GM12878 (cell line): Measurements from ENCODE around the gene PRRC2A. TPM values are rescaled to one million over a fixed set of nuclear protein-coding genes. Genes with fewer than 3 reads are reported as not detected.

Experiments used
- ATAC-seq: fragments of 200-7000 bp; cut with Tn5 transposase; 3 replicates; pipeline ENCODE4 v1.9.1; 2020; ENCODE audit warnings: mild to moderate bottlenecking, moderate library complexity
- BruUV-seq: library from RNA; stranded (reverse); fragments of 400-500 nt; replicated peaks from 2 replicates; lab custom pipeline; 2021; lab: Mats Ljungman, UMichigan
- CTCF ChIA-PET: fragments of 300-600 bp; sonication (Branson Sonifier 250); formaldehyde crosslinking; extraction: SDS; loops from one replicate; lab custom pipeline; 2021; ENCODE audit warnings: inconsistent platforms; lab: Yijun Ruan, JAX
- POLR2A ChIA-PET: fragments of 350-600 bp; formaldehyde crosslinking; extraction: SDS; loops from one replicate; lab custom pipeline; 2021; ENCODE audit warnings: inconsistent platforms; lab: Charles Lee
- RAD21 ChIA-PET: fragments of 300-600 bp; sonication (Branson Sonifier 250); formaldehyde crosslinking; loops from one replicate; lab custom pipeline; 2023; ENCODE audit warnings: antibody characterized with exemption; ENCODE audit not compliant: unreplicated experiment; lab: Charles Lee
- SMC1A ChIA-PET: fragments of 300-600 bp; sonication (Branson Sonifier 250); formaldehyde crosslinking; loops from one replicate; lab custom pipeline; 2023; ENCODE audit not compliant: unreplicated experiment, uncharacterized antibody; lab: Charles Lee
- DNase-seq: peaks from one replicate; pipeline ENCODE4 v3.0.0-alpha.2; 2011; ENCODE audit warnings: low read depth, low spot score
- FAIRE-seq: peaks from 3 replicates; lab custom pipeline; 2011; peaks lifted over from hg19 to GRCh38; lab: Jason Lieb, UNC
- H2AFZ ChIP-seq: 2 replicates; pipeline ENCODE4 v1.6.0; 2011; ENCODE audit warnings: low read depth, low read length, control low read depth; ENCODE audit not compliant: control insufficient read depth
- H3K27ac ChIP-seq: 2 replicates; pipeline ENCODE4 v1.5.1; 2011; ENCODE audit warnings: control low read depth; ENCODE audit not compliant: control insufficient read depth, insufficient read depth
- H3K27me3 ChIP-seq, 2 experiments: replicated peaks in 1 of 2; 2 replicates each; pipeline versions ENCODE4 v1.6.0 to v1.6.1; 2011; ENCODE audit warnings: low read length in 1 of 2; ENCODE audit not compliant: control insufficient read depth in 2 of 2, insufficient read depth in 2 of 2
- H3K36me3 ChIP-seq, 2 experiments: 2 replicates each; pipeline ENCODE4 v1.5.1; 2011; ENCODE audit warnings: low read length in 1 of 2; ENCODE audit not compliant: control insufficient read depth in 2 of 2, insufficient read depth in 2 of 2
- H3K4me1 ChIP-seq: 2 replicates; pipeline ENCODE4 v1.6.1; 2011; ENCODE audit warnings: mild to moderate bottlenecking, low read length, moderate library complexity, mixed read lengths; ENCODE audit not compliant: control insufficient read depth, insufficient read depth
- H3K4me2 ChIP-seq: 2 replicates; pipeline ENCODE4 v1.6.0; 2011; ENCODE audit warnings: control low read depth; ENCODE audit not compliant: control insufficient read depth, insufficient read depth
- H3K4me3 ChIP-seq: fragments of 200-600 bp; sonication (generic); 2 replicates; pipeline ENCODE4 v1.5.1; 2016
- H3K79me2 ChIP-seq: 2 replicates; pipeline ENCODE4 v1.6.0; 2011; ENCODE audit warnings: low read length; ENCODE audit not compliant: control insufficient read depth, insufficient read depth
- H3K9ac ChIP-seq: 2 replicates; pipeline ENCODE4 v1.8.0; 2011; ENCODE audit warnings: low read length, control low read depth, mixed read lengths; ENCODE audit not compliant: control insufficient read depth, insufficient read depth
- H3K9me3 ChIP-seq: replicated peaks from 3 replicates; pipeline ENCODE4 v1.5.1; 2011; ENCODE audit warnings: mild to moderate bottlenecking, low read length; ENCODE audit not compliant: control insufficient read depth, insufficient read depth
- H4K20me1 ChIP-seq: 2 replicates; pipeline ENCODE4 v1.6.0; 2011; ENCODE audit not compliant: control insufficient read depth, insufficient read depth
- GATAD2B ChIP-seq: fragments of 450-650 bp; conservative IDR thresholded peaks from 2 replicates; pipeline ENCODE4 v1.6.1; 2017; ENCODE audit warnings: low read depth, mild to moderate bottlenecking, moderate library complexity
- NFYB ChIP-seq: IDR thresholded peaks from 2 replicates; pipeline ENCODE4 v1.6.1; 2011; ENCODE audit warnings: low read depth, mild to moderate bottlenecking, low read length, improper control_type of control experiment, moderate library complexity; ENCODE audit not compliant: insufficient read depth
- SMAD1 ChIP-seq: fragments of 450-650 bp; IDR thresholded peaks from 2 replicates; pipeline ENCODE4 v1.6.1; 2018; ENCODE audit warnings: mild to moderate bottlenecking, low read depth; ENCODE audit not compliant: partially characterized antibody
- TBL1XR1 ChIP-seq: IDR thresholded peaks from 2 replicates; pipeline ENCODE4 v1.6.1; 2012; ENCODE audit warnings: low read depth, low read length, improper control_type of control experiment
- WRNIP1 ChIP-seq: IDR thresholded peaks from 2 replicates; pipeline ENCODE4 v1.6.1; 2011; ENCODE audit warnings: low read depth, low read length, improper control_type of control experiment, borderline replicate concordance
- WGBS: methylation state at CpG from one replicate; pipeline ENCODE4 v1.1.6; 2016; ENCODE audit warnings: low lambda C conversion rate; ENCODE audit not compliant: insufficient replicate concordance, insufficient coverage; ENCODE audit errors: missing lambda C conversion rate; 5-methylcytosine and 5-hydroxymethylcytosine counted together
- in situ Hi-C: fragments of 300-500 bp; cut with MboI; formaldehyde crosslinking; loops from 9 replicates; pipeline ENCODE4 v1.14.3; 2018; ENCODE audit warnings: mixed read lengths
- intact Hi-C: fragments of 100-400 bp; cut with micrococcal nuclease; formaldehyde crosslinking; loops from one replicate; pipeline ENCODE4 v1.14.2; 2022; ENCODE audit not compliant: unreplicated experiment
- polyA plus RNA-seq, 11 experiments: library from polyadenylated mRNA; depleted of rRNA in 4 of 11; unstranded in 6 of 11; stranded (reverse) in 5 of 11; fragments of >200 nt; fragmentation: Nextera tagmentation in 4 of 11; fragmentation: Illumina TruSeq in 1 of 11; extraction: Ambion mirVana in 4 of 11; extraction: Trizol in 1 of 11; gene quantifications; 1 replicate in 1 of 11; 2 replicates in 10 of 11; pipeline versions ENCODE4 v1.2.1 to v1.2.3, GENCODE V29; 2011 to 2016; ENCODE audit warnings: inconsistent platforms in 2 of 11, missing spikeins in 2 of 11, low read depth in 1 of 11
- total RNA-seq, 4 experiments: library from RNA; depleted of rRNA in 3 of 4; stranded (reverse); fragments of >200 nt in 3 of 4; fragmentation: Illumina TruSeq in 1 of 4; extraction: Trizol in 1 of 4; gene quantifications; 2 replicates each; pipeline versions ENCODE4 v1.2.1 to v1.2.3, GENCODE V29; 2013 to 2021
- TF ChIP-seq, protein P1 (sequence below): IDR thresholded peaks from 2 replicates; pipeline ENCODE4 v1.6.1; 2011; ENCODE audit warnings: borderline replicate concordance, low read depth, mild to moderate bottlenecking, moderate library complexity, low read length; ENCODE audit not compliant: insufficient read depth, poor library complexity, severe bottlenecking
- TF ChIP-seq, protein P2 (sequence below): fragments of 450-650 bp; IDR thresholded peaks from 2 replicates; pipeline ENCODE4 v1.6.1; 2016; ENCODE audit warnings: mild to moderate bottlenecking, moderate library complexity, borderline replicate concordance
- TF ChIP-seq, protein P3 (sequence below): fragments of 450-650 bp; IDR thresholded peaks from 2 replicates; pipeline ENCODE4 v1.6.1; 2017; ENCODE audit warnings: mild to moderate bottlenecking, low read depth, inconsistent platforms; ENCODE audit not compliant: poor library complexity, severe bottlenecking
- TF ChIP-seq, protein P4 (sequence below): fragments of 450-650 bp; IDR thresholded peaks from 2 replicates; pipeline ENCODE4 v1.6.1; 2017; ENCODE audit warnings: antibody characterized with exemption, mild to moderate bottlenecking, moderate library complexity

The PRRC2A gene
- total and polyA plus RNA-seq, 10 of the 15 experiments (the other 5 are each of a cell fraction or from before 2014, with no cell fraction given), result 0.40 to 244 (median 61.3) TPM

DNA sequence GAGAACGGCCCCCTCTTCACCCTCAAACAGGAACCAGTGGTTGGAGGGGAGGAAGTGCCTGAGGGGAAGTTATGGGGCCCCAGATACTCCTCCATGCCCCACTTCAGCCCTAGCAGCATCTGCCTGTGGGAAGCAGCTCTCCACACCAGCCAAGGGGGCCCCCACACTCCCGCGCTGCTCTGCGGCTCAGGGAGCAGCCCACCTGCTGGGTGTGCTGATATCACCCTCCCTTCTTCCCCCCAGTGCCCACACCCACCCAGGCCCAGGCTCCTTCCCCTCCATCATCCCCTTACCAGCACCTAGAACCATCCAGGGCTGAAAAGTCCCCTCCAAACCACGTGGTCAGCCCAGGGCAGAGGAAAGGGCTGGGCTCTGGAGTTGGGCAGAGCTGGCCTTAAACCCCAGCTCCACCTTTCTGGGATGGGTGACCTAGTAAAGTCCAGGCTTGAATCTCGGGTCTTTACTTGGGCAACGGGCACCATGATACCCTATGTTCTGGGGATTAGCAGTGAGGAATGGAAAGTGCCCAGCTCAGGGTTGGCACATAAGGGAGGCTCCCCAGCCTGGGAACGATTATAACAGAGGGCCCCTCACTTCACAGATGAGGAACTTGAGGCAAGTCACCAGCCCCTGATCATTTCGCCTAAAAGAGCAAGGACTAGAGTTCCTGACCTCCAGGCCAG lies 33.8 kb upstream of the PRRC2A start:
- in situ Hi-C loops, result no loop called here
- FAIRE-seq (no peak), DNase-seq (no peak), ATAC-seq (peak; percentile 54)
- Histone ChIP-seq H3K9ac (peak overlapping the region; percentile 51), H3K36me3 (no peaks in the 10 kb centered on the region), H3K79me2 (peaks cover 12% of the 10 kb centered on the region), H3K4me3 (peak overlapping the region; percentile 68; the same call in 1 of the 2 replicates), H3K9me3 (no peaks in the 10 kb centered on the region), H3K4me2 (peak overlapping the region; percentile 60), H2AFZ (peak overlapping the region; percentile 54), H3K4me1 (peaks cover 46% of the 10 kb centered on the region), H3K27me3 (no peaks in the 10 kb centered on the region), H4K20me1 (no peaks in the 10 kb centered on the region), H3K27ac (peak overlapping the region; percentile 75)
- ChIA-PET CTCF (interaction anchor here (1.3 to 31.0 kb wide), 4 partner anchors 6 to 36 kb away, joined by 3 to 2098 read pairs (median 789); partner anchors contain the start of genes ATP6V1G2, DDX39B, LST1 and LTA), POLR2A (interaction anchor here (0.5 to 17.1 kb wide), 14 partner anchors 9 to 311 kb away, joined by 3 to 282 read pairs (median 4); partner anchors contain the start of genes AIF1, ATP6V1G2, DDX39B and EHMT2), RAD21 (interaction anchor here (0.6 to 17.5 kb wide), 9 partner anchors 9 to 152 kb away, joined by 3 to 620 read pairs (median 5); partner anchors contain the start of genes ATP6V1G2, LTA, NCR3 and NFKBIL1), SMC1A (interaction anchor here (0.9 to 45.5 kb wide), 6 partner anchors 8 to 94 kb away, joined by 3 to 1989 read pairs (median 30); partner anchors contain the start of genes ATP6V1G2, DDX39B, LTA and NCR3)
- intact Hi-C loops, result no loop called here
- 30% methylated on average over 9 of the region's 9 CpGs for WGBS
- no TSS peak for BruUV-seq
- TF ChIP-seq NFYB, result no peak
- no peak for TF ChIP-seq SMAD1
- no peak for TF ChIP-seq WRNIP1
- TF ChIP-seq, protein P1, sequence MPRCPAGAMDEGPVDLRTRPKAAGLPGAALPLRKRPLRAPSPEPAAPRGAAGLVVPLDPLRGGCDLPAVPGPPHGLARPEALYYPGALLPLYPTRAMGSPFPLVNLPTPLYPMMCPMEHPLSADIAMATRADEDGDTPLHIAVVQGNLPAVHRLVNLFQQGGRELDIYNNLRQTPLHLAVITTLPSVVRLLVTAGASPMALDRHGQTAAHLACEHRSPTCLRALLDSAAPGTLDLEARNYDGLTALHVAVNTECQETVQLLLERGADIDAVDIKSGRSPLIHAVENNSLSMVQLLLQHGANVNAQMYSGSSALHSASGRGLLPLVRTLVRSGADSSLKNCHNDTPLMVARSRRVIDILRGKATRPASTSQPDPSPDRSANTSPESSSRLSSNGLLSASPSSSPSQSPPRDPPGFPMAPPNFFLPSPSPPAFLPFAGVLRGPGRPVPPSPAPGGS, result no peak
- TF ChIP-seq, protein P2, sequence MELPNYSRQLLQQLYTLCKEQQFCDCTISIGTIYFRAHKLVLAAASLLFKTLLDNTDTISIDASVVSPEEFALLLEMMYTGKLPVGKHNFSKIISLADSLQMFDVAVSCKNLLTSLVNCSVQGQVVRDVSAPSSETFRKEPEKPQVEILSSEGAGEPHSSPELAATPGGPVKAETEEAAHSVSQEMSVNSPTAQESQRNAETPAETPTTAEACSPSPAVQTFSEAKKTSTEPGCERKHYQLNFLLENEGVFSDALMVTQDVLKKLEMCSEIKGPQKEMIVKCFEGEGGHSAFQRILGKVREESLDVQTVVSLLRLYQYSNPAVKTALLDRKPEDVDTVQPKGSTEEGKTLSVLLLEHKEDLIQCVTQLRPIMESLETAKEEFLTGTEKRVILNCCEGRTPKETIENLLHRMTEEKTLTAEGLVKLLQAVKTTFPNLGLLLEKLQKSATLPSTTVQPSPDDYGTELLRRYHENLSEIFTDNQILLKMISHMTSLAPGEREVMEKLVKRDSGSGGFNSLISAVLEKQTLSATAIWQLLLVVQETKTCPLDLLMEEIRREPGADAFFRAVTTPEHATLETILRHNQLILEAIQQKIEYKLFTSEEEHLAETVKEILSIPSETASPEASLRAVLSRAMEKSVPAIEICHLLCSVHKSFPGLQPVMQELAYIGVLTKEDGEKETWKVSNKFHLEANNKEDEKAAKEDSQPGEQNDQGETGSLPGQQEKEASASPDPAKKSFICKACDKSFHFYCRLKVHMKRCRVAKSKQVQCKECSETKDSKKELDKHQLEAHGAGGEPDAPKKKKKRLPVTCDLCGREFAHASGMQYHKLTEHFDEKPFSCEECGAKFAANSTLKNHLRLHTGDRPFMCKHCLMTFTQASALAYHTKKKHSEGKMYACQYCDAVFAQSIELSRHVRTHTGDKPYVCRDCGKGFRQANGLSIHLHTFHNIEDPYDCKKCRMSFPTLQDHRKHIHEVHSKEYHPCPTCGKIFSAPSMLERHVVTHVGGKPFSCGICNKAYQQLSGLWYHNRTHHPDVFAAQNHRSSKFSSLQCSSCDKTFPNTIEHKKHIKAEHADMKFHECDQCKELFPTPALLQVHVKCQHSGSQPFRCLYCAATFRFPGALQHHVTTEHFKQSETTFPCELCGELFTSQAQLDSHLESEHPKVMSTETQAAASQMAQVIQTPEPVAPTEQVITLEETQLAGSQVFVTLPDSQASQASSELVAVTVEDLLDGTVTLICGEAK, result no peak
- TF ChIP-seq GATAD2B, result no peak
- no peak for TF ChIP-seq TBL1XR1
- TF ChIP-seq, protein P3, sequence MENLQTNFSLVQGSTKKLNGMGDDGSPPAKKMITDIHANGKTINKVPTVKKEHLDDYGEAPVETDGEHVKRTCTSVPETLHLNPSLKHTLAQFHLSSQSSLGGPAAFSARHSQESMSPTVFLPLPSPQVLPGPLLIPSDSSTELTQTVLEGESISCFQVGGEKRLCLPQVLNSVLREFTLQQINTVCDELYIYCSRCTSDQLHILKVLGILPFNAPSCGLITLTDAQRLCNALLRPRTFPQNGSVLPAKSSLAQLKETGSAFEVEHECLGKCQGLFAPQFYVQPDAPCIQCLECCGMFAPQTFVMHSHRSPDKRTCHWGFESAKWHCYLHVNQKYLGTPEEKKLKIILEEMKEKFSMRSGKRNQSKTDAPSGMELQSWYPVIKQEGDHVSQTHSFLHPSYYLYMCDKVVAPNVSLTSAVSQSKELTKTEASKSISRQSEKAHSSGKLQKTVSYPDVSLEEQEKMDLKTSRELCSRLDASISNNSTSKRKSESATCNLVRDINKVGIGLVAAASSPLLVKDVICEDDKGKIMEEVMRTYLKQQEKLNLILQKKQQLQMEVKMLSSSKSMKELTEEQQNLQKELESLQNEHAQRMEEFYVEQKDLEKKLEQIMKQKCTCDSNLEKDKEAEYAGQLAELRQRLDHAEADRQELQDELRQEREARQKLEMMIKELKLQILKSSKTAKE, result no peak
- TF ChIP-seq, protein P4, sequence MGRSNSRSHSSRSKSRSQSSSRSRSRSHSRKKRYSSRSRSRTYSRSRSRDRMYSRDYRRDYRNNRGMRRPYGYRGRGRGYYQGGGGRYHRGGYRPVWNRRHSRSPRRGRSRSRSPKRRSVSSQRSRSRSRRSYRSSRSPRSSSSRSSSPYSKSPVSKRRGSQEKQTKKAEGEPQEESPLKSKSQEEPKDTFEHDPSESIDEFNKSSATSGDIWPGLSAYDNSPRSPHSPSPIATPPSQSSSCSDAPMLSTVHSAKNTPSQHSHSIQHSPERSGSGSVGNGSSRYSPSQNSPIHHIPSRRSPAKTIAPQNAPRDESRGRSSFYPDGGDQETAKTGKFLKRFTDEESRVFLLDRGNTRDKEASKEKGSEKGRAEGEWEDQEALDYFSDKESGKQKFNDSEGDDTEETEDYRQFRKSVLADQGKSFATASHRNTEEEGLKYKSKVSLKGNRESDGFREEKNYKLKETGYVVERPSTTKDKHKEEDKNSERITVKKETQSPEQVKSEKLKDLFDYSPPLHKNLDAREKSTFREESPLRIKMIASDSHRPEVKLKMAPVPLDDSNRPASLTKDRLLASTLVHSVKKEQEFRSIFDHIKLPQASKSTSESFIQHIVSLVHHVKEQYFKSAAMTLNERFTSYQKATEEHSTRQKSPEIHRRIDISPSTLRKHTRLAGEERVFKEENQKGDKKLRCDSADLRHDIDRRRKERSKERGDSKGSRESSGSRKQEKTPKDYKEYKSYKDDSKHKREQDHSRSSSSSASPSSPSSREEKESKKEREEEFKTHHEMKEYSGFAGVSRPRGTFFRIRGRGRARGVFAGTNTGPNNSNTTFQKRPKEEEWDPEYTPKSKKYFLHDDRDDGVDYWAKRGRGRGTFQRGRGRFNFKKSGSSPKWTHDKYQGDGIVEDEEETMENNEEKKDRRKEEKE, result no peak
